Posterior cingulate gyrus (tissue), 11 donors: ENCODE results near the gene SPRYD3.
"Not testable (repeated sequence)": the region's sequence is repeated elsewhere in the genome, so short reads cannot be mapped to it uniquely, and the experiment has no call there.

ENCODE experiments used
- DNase-seq, 10 donors: peaks; one replicate each; pipeline versions ENCODE4 v3.0.0 to v3.0.0-alpha.2; 2020 to 2021; ENCODE audit warnings: mixed read lengths in 3 of 10
- intact Hi-C: fragments of 100-400 bp; cut with DNase I; formaldehyde crosslinking; loops from one replicate; pipeline ENCODE4 v1.15.1; 2023

Gene SPRYD3, protein sequence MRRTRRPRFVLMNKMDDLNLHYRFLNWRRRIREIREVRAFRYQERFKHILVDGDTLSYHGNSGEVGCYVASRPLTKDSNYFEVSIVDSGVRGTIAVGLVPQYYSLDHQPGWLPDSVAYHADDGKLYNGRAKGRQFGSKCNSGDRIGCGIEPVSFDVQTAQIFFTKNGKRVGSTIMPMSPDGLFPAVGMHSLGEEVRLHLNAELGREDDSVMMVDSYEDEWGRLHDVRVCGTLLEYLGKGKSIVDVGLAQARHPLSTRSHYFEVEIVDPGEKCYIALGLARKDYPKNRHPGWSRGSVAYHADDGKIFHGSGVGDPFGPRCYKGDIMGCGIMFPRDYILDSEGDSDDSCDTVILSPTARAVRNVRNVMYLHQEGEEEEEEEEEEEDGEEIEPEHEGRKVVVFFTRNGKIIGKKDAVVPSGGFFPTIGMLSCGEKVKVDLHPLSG

DNA sequence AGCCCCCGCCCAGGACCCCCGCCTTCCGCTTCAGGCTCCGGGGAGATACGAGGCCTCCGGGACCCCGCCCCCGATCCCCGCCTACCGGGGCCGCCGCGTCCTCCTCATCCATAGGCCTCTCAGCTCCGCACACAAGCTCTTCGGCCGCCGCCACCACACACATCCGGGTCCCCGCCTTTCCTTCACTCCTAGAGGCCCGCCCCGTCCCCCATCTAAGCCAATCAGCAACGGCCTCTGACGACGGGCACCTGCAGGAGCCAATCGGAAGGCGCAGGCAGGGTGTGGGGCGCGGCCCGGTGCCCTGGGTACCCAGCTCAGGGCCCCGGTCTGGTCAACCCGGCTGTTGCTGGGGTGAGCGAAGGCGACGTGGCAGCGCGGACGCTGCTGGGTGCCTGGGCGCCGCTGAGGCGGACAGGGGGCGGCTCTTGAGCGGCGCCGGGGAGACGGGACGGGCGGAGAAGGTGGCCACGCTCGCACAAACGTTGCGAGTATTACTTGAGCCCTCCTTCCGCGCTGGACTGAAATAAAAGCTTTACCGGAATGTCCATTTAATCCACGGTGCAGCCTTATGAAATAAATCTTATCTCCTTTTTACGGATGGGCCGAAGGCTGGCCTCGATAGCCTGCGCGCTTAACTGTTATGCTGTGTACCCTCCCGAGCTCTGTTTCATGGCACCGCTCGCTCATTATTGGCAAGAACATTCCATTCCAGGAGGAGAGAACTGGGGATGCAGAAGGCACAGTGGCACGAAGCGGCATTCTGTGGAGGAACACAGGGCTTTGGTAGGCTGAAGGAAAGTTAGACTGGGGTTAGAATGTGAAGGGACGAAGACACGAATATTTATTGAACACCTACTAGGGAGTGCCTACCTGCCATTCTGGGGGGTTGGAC, at the start of gene SPRYD3:
Gene SPRYD3 (minus strand): TSS at position 165 of the 892 bp plus-strand sequence. CDS start 57 bp downstream, at position 108.
- DNase-seq, result peak; percentile 97 to 100 (median 98)
- intact Hi-C loops, result no loop called here

DNA sequence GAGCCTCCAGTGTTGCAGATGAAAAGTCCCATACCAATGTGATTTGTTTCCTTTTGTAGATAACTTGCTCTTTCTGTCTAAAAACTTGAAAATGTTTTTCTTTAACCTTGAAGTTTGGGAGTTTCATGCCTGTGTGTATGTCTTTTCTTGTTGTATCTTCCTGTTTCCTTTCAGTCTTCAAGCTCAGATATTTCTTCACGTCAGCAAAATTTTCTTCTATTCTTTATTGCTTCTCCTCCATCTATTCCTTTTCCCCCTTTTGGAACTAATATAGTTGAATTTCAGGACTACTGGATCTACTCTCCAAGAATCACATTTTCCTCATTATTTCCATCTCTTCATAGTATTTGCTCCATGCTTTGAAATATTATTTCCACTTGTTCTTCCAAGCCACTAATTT, 48.0 kb upstream of the SPRYD3 start:
- no peak for DNase-seq
- intact Hi-C loops, result no loop called here

DNA sequence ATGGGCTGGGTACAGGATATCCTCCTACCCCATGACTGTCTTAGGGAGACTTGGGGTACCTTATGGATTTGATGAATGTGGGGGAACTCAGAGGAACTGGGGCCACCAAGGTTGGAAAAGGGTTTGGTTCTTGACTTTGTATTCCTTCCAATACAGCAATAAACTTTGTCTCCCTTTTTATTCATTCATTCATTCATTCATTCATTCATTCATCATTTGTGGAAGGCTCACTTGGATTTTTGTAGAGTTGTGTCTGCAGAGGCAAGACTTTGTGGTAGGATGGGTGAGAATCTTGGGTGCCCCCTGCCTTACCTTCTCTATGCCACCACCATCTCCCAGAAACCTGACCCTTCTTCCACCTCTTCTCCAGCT, 45.1 kb upstream of the SPRYD3 start:
- intact Hi-C loops, result no loop called here
- no peak for DNase-seq

DNA sequence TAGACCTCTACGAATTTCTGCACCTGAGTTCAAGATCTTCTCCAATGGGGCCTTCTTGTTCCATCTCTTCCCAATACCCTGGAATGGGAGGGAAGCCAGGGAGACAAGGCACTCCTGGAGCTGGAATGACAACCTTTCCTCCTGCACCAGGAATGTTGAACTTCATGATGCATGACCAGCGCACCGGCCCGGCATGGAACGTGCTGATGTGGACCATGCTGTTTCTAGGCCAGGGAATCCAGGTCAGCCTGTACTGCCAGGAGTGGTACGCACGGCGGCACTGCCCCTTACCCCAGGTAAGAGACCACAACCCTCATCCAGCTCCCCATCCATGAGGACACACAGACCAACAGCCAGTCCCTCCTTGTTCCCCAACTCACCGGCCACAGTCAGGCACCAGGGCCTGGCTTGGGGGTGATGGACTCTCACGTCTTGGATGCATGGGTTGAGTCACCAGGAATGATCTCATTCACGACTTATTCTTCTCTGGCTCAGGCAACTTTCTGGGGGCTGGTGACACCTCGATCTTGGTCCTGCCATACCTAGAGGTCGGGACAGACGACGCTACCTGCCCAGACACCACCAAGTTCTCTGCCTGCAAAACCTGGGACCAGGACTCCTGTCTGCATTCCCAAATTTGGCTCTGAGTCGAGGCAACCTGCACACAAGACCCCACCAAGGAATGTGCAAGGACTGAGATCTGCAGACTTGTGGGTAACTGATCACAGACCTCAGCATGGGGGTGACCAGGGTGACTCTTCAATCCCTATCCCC, 44.6 kb upstream of the SPRYD3 start:
- intact Hi-C loops, result no loop called here
- DNase-seq, result no peak

DNA sequence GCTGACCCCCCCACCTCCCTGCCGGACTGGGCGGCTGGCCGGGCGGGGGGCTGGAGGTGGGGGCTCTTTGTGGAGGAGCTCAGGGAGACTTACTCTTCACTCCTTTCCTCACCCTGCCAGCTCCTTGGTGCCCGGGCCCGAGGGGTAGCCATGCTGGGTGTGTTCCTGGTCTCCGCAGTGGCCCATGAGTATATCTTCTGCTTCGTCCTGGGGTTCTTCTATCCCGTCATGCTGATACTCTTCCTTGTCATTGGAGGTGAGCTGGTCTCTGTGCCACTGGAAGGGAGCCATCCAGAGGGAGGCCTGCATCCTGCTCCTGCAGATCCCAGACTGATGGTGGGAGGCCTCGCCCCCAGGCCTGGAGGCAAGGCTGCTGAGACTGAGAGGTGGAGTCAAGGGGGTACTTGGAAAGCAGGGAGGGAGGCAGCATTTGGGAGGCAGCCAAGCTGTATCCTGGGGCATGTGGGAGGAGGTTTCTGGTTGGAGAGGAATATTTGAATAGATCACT, 43.8 kb upstream of the SPRYD3 start:
- DNase-seq, result no peak
- intact Hi-C loops, result no loop called here

DNA sequence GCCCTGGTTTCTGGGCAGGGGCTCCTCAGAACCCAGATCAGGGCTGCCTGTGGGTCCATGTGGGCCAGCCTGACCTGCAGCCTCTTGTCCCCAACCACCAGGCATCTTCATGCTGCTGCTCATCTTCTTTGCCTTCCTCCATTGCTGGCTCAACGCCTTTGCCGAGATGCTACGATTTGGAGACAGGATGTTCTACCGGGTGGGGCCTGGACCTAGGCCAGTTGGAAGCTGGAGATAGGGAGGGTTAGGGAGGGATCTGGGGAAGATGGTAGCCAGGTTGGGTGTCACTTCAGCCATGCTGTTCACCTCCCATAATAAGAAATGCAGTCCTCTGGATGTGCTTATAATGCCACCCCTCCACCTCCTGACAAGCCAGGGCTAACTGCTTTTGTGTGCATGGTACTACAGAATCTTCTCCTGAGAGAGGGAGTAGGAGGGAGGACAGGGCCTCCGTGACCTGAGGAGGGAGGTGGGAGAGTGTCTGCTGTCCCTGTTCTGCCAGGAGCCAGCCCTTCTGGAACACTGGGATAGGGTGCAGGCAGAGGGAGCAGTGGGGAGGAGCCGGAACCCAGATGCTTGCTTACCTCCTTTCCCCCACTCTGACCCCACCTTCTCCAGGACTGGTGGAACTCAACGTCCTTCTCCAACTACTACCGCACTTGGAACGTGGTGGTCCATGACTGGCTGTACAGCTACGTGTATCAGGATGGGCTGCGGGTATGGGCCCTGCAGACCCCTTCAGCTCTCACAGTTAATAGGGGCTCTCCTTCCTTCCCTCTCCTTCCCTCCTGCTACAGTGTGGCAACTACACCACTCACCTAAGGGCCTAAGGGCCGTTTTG, 41.7 kb upstream of the SPRYD3 start:
- no peak for DNase-seq
- intact Hi-C loops, result no loop called here

DNA sequence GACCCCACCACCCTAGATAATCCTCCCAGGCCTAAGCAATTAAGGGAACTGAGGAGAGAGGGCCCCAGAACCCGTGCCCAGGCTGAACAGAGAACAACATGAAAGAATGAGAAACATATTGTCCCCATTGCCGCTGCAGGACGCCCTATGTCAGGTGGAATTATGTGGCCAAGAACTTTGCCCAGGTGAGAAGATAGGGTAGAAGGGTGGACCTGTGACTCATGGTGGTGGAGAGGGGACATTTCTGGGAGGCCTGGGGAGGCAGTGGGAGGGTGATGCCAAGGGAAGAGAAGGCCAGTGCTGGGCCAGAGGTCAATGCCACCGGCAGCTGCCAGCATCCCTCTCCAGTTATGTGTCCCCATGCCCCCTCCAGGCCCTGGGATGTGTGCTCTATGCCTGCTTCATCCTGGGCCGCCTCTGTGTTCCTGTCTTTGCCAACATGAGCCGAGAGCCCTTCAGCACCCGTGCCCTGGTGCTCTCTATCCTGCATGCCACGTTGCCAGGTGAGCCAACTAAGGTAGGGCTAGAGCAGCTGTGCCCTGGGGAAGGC, 39.6 kb upstream of the SPRYD3 start:
- intact Hi-C loops, result no loop called here

DNA sequence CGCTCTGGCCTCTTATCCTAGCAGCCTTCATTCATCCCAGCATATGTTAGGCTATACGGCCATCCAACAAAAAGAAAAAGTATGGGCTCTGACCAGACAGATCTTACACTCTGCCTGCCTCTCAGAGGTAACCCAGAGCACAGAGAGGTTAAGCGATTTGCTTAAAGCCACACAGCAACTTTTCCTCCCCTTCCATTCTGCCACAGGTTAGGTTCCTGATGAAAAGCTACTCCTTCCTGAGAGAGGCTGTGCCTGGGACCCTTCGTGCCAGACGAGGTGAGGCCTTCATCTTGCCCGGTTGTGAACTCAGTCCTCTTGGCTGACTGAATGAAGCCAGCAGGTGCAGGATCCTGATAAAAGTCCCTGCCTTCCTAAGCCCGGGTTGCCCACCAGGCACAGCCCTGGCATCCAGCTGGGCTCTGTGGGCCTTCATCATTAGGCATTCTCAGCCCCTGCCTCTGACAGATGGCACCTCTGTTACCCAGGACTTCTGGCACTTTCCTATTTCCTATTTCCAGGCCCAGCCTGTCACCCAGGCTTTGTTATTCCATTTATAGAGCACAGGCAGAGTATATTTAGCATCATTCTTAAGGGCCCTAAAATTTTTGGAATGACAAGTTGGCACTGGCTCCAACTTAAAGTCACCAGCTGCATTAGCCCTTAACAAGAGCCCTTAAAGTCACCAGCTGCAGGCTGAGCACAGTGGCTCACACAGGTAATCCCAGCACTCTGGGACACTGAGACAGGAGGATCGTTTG, 36.9 kb upstream of the SPRYD3 start:
- DNase-seq, result no peak
- intact Hi-C loops, result no loop called here

More for the DNA sequence above, 39.6 kb upstream of the SPRYD3 start:
- no peak for DNase-seq

DNA sequence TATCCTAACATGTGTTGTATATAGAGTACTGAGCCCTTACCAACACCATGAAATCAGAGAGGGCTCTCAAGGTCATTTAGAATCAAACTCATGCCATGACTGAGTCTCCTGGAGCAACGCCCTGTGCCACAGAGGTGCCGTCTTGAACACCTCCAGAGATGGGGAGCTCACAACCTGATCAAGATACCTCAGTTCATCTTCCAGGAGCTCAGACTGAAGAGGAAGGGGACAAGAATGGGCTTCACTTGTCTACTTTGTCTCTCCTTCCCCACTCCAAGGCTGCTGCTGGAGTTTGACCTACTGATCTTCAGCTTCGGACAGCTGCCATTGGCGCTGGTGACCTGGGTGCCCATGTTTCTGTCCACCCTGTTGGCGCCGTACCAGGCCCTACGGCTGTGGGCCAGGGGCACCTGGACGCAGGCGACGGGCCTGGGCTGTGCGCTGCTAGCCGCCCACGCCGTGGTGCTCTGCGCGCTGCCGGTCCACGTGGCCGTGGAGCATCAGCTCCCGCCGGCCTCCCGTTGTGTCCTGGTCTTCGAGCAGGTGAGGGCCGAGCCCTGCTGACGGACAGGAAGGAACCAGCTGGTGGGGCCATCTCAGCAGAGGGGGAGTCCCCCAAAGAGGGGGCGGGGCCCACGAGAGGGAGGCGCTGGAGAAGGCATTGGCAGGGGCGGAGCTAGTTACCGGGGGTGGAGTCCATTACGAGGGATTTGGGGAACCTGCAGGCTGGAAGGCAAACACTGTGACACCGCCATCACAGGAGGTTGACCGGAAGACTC, 36.1 kb upstream of the SPRYD3 start:
- no peak for DNase-seq
- intact Hi-C loops, result no loop called here

DNA sequence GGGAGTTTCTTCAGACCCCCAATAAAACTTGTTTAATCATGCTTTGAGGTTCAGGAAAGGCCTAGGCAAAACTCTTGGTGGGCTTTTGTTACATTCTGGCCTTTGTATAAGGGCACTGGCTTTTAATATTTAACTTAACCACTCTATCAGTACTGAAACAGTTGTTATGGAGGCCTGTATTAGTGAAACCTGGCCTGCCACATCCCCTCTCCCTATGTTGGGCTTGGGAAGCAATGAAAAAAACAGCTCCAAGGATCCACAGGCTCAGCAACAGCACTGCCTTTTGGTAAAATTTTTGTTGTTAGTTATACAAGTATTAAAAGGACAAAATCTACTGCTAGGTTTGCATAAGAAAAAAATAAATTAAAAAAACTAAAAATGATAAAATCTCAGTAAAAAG, 34.8 kb upstream of the SPRYD3 start:
- no peak for DNase-seq
- intact Hi-C loops, result no loop called here

DNA sequence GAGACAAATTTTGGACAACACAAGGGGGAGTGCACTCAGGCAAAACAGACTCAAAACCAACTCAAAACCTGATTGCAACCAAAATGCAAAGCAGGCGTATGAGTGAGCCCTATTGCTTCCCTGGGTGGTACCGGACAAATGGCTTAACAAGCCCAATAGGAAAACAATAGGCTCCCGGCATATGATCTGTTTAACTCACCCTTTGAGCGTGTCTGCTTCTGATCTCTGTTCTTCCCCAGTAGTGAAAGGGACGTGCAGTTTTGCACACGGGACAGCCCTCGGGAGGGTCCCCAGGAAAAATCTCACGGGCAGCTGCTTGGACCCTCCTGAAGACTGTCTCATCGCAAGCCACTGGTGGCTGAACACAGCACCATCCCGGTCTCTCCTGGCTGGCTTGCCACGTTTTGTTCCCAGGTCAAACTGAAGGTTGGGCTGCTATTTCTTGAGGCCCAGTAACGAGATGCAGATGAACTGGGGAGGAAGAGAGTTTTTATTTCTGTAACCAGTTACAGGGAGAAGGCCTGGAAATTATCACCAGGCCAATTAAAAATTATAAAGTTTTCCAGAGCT, 34.0 kb upstream of the SPRYD3 start:
- intact Hi-C loops, result no loop called here
- peak in 1 of 10 donors; percentile 67 for DNase-seq

DNA sequence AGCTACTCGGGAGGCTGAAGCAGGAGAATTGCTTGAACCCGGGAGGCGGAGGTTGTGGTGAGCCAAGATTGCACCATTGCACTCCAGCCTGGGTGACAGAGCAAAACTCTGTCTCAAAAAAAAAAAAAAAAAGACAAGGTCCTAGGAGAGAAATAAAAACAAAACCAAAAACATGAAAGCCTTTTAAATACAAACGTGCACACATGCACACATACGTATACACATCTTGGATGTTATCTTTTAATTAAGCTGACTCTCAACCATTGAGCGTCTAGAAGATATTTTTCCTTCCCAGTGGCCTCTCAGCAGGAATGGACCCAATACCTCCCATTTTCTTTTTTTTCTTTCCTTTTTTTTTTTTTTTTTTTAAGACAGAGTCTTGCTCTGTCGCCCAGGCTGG, 33.2 kb upstream of the SPRYD3 start:
- intact Hi-C loops, DNase-seq: not testable (repeated sequence)

DNA sequence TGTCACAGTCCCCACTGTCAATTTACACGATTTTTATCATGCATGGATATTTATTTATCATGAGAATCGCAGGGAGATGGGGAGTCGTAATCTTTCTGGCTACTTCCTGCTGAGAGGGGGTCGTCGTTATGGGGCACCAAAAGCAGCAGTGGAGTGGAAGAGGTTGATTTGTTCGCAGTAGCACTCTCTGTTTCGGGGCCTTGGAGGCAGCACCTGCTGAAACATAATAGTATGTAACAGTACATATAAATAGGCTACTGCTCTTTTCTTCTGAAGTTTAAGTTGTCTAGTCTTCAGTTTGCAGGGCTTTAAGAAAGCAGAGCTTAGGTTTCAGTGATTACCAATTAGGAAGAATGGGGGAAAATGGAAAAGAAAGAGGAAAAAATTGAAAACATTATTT, 27.9 kb upstream of the SPRYD3 start:
- peak in 1 of 10 donors; percentile 16 for DNase-seq
- intact Hi-C loops, result no loop called here

DNA sequence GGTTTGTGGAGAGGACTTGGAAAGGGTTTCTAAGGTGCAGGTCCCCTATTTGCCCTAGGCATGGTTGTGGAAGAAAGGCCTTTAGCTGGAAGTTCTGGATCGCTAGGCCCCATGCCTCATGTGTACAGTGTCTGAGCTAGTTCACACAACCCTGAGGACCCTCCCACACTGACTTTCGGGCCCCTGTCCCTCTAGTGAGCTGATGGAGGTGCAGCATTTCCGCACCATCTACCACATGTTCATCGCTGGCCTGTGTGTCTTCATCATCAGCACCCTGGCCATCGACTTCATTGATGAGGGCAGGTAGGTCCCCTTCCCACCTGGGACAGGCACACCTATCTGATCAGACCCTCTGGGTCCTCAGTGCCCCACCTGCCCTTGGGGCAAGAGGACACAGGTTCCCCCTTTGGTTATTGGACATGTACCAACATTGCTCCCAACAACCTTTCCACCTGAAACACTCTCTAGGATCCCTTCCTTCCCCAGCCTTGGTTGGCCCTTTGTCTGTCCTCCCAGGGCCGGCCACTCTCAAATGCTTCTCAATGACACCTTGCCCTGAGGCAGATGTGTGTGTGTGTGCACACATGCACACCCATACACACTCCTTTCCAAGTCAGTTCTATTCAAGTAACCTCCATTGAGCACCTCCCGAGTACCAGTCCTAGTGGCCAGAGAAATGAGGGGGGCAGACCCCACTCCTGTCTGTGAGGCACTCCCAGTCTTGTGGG, 26.7 kb upstream of the SPRYD3 start:
- intact Hi-C loops, result no loop called here
- peak in 1 of 10 donors; percentile 59 for DNase-seq

DNA sequence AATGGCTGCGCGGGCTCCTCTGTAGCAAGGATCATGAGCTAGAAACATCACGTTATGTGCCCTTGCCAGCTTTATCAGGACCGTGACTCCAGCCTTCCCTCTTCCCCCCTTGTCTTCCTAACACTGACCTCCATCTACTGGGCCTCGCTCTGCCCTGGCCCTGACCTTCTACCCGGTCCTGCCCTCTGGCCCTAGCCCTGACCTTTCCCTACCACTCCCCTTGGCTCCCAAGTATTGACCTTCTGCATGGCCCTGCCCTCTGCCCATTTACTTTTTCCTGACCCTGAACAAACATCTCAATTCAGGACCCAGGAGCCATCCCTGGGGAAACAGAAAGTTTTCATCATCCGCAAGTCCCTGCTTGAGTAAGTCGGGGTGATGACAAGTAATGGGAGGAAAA, 26.1 kb upstream of the SPRYD3 start:
- intact Hi-C loops, result no loop called here
- peak in 1 of 10 donors; percentile 12 for DNase-seq

DNA sequence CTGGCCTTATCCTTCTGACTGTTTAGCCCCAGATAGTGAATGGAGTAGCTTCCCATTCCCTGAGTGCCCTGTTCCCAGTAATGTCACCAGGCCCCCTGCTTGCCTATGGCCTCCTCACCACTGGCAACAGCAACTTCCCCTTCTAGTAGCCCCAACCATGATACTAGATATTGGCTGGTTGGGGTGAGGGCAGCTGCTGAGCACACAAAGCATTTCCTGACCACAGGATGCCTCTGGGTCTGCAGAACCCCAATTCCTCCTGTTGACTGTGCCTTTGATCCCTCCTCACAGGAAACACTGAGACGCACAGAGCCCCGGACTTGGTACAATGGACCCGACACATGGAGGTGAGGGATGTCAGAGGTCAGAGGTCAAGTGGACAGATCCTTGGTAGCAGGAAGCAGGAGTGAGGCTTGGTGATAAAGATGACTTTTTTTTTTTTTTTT, 24.7 kb upstream of the SPRYD3 start:
- peak in 1 of 10 donors; percentile 50 for DNase-seq

More for the DNA sequence above, 24.7 kb upstream of the SPRYD3 start:
- intact Hi-C loops, result no loop called here
